SK-MEL-5 (cell line): ENCODE measurements around the gene GJA5. TPM values are rescaled to one million over a fixed set of nuclear protein-coding genes. Genes with fewer than 3 reads are reported as not detected.

ENCODE experiments used
- DNase-seq: peaks from one replicate; pipeline ENCODE4 v3.0.0-alpha.2; 2016; ENCODE audit warnings: low read depth, low spot score
- in situ Hi-C: cut with HindIII; loops from 2 replicates; pipeline ENCODE4 v1.10.0; 2016; ENCODE audit warnings: low sequenced_read_pairs, high pct_unique_total_duplicates, low pct_unique_long_range_greater_than_20kb
- polyA plus RNA-seq, 2 experiments: library from polyadenylated mRNA; depleted of rRNA; stranded (reverse); fragments of >200 nt; gene quantifications; 2 replicates each; pipeline ENCODE4 v1.2.3, GENCODE V29; 2015
- total RNA-seq: library from RNA; depleted of rRNA; stranded (reverse); fragments of >200 nt; shearing (Covaris generic); gene quantifications from 2 replicates; pipeline ENCODE4 v1.2.3, GENCODE V29; 2014; rRNA removed

GJA5 gene
- not detected in 2 replicates for total RNA-seq
- not detected in 2 replicates for polyA plus RNA-seq (2015; cell fraction: cytosol; rRNA removed)
- polyA plus RNA-seq (2015; cell fraction: nucleus; rRNA removed) = not detected in 2 replicates

DNA sequence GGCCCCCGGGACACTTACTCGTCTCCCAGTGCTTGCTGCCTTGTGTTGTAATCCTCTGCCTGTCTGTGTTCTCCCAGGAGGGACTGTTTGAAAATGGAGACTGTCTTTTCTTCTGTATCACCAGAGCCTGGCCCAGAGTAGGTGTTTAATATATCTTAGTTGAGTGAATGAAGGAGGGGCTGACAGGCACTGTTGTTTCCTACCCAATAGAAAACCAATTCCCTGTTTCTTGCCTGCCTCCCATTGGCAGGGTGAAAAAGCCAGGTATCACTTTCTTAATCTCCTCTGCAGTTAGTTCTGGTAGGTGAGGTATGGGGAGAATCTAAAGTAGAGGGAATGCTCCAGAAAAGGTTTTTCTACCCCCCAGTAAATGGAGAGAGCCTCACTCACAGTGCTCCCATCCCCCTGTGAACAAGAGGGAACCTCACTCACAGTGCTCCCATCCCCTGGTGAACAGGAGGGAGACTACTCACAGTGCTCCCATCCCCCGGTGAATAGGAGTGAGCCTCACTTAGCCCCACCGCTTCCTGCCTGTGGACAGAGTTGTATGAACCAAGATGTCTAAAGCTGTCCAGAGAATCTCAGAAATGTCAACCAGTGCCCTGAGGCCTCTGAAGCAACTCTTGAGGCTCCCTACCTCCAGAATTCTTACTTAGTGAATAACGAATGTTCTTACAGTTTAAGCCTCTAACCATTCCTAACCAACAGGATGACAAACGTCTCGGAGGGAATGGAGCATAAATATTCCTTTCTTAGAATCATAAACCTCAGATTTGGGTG lies at the start of gene GJA5:
Gene GJA5 (minus strand): TSS at position 122 of the 780 bp plus-strand sequence. CDS start 1,364 bp downstream, outside the sequence.
- no peak for DNase-seq
- in situ Hi-C loops = no loop called here

GRCh38 chr1:147809236-147809635 lies 48.8 kb upstream of the GJA5 start:
- in situ Hi-C loops = no loop called here
- no peak for DNase-seq

DNA sequence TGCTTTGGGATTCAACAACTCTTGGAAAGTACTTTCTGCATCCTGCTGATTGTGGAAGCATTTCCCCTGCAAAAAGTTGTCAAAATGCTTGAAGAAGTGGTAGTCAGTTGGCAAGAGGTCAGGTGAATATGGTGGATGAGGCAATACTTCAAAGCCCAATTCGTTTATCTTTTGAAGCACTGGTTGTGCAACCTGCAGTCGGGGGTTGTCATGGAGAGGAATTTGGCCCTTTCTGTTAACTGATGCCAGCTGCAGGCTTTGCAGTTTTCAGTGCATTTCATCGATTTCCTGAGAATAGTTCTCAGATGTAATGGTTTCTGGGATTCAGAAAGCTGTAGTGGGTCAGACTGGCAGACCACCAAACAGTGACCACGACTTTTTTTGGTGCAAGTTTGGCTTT lies 47.6 kb upstream of the GJA5 start:
- no peak for DNase-seq
- in situ Hi-C loops = no loop called here

DNA sequence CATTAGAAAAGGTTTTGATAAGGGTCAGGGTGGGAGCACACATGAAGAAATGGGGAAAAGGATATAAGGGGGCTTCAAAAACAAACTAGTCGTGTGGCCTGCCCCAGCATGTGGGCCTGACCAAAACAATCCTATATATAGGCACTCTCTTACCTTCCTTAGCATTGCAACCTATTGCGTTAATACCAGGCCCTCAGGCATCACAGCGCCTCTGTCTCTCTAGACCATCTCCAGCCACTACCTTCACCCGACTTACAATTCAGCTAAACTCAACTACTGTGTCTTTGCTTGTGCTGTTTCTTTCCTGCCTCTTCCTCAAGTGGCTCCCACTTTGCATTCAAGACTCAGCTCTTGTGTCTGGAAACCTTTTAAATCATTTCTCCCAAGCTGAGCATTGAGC lies 47.0 kb upstream of the GJA5 start:
- in situ Hi-C loops = no loop called here
- DNase-seq = no peak

DNA sequence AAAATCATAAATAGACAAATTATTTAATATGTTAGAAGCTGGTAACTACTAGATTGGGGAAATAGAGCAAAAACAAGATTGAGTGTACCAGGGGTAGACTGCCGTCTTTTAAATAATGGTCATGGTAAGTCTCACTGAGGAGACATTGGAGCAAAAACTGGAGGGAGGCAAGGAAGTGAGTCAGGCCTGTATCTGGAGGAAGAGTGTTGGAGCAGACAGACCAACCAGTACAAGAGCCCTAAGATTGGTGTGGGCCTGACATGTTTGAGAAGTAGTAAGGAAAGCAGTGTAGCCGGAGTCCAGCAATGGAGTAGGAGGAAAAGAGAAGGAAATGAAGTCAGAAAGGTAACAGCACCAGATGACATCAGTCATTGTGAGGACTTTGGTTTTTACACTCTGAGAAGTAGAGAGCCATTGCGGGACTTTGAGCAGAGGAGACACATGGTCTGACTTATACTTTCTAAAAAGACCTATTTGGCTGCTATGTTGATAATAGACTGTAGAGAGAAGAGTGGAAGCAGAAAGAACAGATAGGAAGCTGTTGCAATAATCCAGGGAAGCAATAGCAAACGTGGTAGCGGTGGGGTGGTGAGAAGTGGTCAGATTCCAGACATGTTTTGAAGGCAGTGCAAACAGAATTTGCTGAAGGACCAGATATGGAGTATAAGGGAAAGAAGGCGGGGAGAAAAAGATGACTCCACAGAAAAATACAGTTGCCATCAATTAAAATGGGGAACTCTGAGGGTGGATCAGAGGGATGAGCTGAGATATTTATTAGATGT lies 44.7 kb upstream of the GJA5 start:
- in situ Hi-C loops = no loop called here
- DNase-seq = no peak

DNA sequence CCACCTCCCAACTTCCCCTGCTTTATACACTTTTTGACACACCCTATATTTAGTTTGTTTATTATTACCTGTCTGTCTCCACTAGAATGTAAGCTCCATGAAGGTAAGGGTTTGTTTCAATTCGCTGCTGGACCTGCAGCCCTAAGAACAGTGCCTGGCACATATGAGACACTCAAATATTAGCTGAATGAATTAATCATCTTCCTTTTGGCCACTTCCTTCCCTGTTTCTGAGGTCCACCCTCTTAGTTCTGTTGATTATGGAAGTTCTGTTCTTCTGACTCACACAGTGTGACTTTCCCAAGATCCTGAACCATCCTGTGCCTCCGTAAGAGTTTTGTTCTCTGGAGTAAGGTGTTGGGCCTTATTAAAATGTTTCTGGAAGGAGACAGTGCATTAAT lies 40.4 kb upstream of the GJA5 start:
- in situ Hi-C loops = no loop called here
- DNase-seq = no peak

DNA sequence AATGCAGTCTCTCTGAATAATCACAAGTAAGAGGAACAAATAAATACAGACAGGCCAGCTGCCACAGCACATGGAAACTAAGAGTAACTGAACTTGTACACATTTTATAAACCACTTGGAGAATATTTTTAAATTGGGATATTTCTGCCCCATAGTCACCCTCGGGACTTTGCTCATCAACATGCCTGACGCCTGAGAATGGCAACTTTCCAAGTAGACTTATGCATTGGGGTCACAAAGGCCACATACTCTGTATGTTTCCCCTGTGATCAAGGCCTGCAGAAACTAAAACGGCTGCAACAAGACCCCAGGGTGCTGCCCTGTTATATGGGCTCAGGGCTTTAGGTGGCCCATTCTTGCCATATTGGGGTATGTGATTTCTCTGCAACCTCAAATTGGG lies 38.3 kb upstream of the GJA5 start:
- in situ Hi-C loops = no loop called here
- no peak for DNase-seq

DNA sequence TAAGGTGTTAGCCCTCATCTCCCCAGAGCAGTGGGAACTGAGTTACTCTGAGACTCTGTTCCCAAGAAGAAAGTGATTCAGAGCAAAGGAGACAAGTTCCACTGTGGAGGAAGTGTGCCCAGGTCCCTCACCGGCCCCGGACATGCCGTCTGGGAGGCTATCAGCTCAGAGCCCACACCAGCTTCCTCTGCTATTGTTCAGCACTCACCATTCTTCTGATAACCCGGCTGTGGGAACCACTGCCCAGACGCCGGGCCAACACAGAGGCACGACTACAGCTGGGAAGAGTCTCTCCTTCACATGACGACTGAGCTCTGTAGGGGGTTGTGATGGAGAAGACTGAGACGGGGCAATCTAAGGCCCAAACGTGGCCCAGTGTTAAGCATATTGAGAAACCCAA lies 34.2 kb upstream of the GJA5 start:
- no peak for DNase-seq
- in situ Hi-C loops = no loop called here

- no peak for DNase-seq
- in situ Hi-C loops = no loop called here
These were observed 31.5 kb upstream of the GJA5 start for GRCh38 chr1:147791876-147792275.

DNA sequence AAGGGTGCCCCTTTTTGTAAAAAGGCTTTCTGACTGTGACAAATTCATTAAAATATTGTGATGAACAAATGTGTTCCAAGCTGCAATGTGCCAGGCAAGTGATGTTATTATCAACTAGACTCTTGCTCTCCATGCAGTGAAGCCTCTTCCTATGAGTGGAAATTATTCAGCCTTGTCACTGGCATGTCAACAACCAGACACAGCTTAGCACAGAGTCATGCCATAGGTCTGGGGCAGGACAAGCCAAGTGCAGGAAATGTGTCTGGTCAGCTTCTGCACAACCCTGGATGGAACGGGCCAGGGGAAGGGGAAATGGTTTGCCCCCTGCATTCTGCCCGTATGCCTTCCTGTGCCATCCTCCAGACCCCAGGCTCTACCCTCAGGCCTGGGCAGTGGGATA lies 27.4 kb upstream of the GJA5 start:
- in situ Hi-C loops = no loop called here
- DNase-seq = no peak

GRCh38 chr1:147786536-147786935 lies 26.1 kb upstream of the GJA5 start:
- no peak for DNase-seq
- in situ Hi-C loops = no loop called here

- in situ Hi-C loops = no loop called here
- DNase-seq = no peak
These were observed 25.5 kb upstream of the GJA5 start for GRCh38 chr1:147785794-147786506.

- DNase-seq = no peak
- in situ Hi-C loops = no loop called here
These were observed 24.5 kb upstream of the GJA5 start for GRCh38 chr1:147784941-147785340.

- in situ Hi-C loops = no loop called here
- no peak for DNase-seq
These were observed 20.7 kb upstream of the GJA5 start for GRCh38 chr1:147781056-147781471.

- in situ Hi-C loops = no loop called here
- no peak for DNase-seq
These were observed 17.3 kb upstream of the GJA5 start for GRCh38 chr1:147777694-147778093.

DNA sequence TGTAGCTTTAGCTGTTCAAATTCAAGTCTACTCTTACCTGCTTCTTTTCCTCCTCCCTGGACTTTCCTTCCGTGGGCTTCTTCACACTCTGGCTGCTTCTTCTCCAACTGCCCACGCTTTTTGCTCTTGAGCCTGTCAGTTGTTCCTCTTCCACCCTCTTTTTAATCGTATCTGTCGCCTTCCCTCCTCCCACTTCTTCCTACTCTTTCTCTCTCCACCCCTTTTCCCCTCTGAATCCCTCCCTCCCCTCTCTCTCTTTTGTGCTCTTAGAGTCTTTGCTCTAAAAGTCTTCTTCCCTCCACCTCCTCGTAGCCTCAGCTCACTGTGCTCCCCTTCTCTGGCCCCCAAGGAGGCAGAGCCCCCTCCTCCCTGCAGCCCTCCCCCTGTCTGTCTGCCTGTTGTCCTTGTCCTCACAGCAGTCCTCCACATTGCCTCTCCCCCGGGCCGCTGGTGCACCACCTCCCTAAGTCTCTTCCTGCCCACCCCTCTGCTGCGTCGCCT lies 12.9 kb upstream of the GJA5 start:
- DNase-seq = no peak
- in situ Hi-C loops = no loop called here

- in situ Hi-C loops = no loop called here
- DNase-seq = no peak
These were observed 12.2 kb upstream of the GJA5 start for GRCh38 chr1:147772570-147772969.
